Natural killer cell treated with Interleukin-12 subunit alpha and Interleukin-12 subunit beta and Interleukin-15 and Interleukin-18, amount 100 ng/mL, for 72 hours (primary cell): ENCODE results near the gene ASIC5. TPM values are rescaled to one million over a fixed set of nuclear protein-coding genes. Genes with fewer than 3 reads are reported as not detected.

Source experiments
- ATAC-seq, 2 donors: fragments of 150-1000 bp; cut with Tn5 transposase in 1 of 2; sonication (Bioruptor Pico), chemical (Tn5 transposase) in 1 of 2; 2 replicates each; pipeline ENCODE4 v1.10.0; 2021
- DNase-seq: peaks from one replicate; pipeline ENCODE4 v3.0.0; 2022; ENCODE audit warnings: low spot score
- H3K27ac Mint-ChIP-seq, 2 donors: 1 replicate in 1 of 2; 2 replicates in 1 of 2; pipeline ENCODE4 v1.8.0; 2022; ENCODE audit warnings: mixed read lengths in 2 of 2, mild to moderate bottlenecking in 1 of 2, moderate library complexity in 1 of 2
- H3K27me3 Mint-ChIP-seq, 2 donors: 1 replicate in 1 of 2; 2 replicates in 1 of 2; pipeline ENCODE4 v1.8.0; 2022; ENCODE audit warnings: mixed read lengths in 2 of 2
- H3K36me3 Mint-ChIP-seq: one replicate; pipeline ENCODE4 v1.8.0; 2022; ENCODE audit warnings: mixed read lengths
- H3K4me1 Mint-ChIP-seq, 2 donors: 1 replicate in 1 of 2; 2 replicates in 1 of 2; pipeline ENCODE4 v1.8.0; 2022; ENCODE audit warnings: low read depth in 2 of 2, mixed read lengths in 2 of 2, mild to moderate bottlenecking in 1 of 2
- H3K4me3 Mint-ChIP-seq: one replicate; pipeline ENCODE4 v1.8.0; 2022; ENCODE audit warnings: mixed read lengths
- H3K9me3 Mint-ChIP-seq: 2 replicates; pipeline ENCODE4 v1.8.0; 2022; ENCODE audit warnings: mixed read lengths
- total RNA-seq, 2 donors: library from RNA; stranded (reverse); gene quantifications; one replicate each; pipeline ENCODE4 v1.2.3, GENCODE V29; 2022

ASIC5 gene
- total RNA-seq, 2 donors from 2014 or later = not detected

- H3K27ac Mint-ChIP-seq = no peak overlapping the region
- no peaks in the 10 kb centered on the region for H3K36me3 Mint-ChIP-seq
- DNase-seq (no peak), ATAC-seq (no peak)
- H3K4me3 Mint-ChIP-seq = no peak overlapping the region
- no peaks in the 10 kb centered on the region for H3K4me1 Mint-ChIP-seq
- peaks cover 3% of the 10 kb centered on the region for H3K9me3 Mint-ChIP-seq
- H3K27me3 Mint-ChIP-seq = peaks cover 4 to 9% of the 10 kb centered on the region in 2 donors
These were observed 12.9 kb downstream of the ASIC5 start for GRCh38 chr4:155853189-155853588.

- H3K4me1 Mint-ChIP-seq = no peaks in the 10 kb centered on the region
- H3K4me3 Mint-ChIP-seq = no peak overlapping the region
- H3K27me3 Mint-ChIP-seq = no peaks in the 10 kb centered on the region
- ATAC-seq (no peak), DNase-seq (no peak)
- no peaks in the 10 kb centered on the region for H3K36me3 Mint-ChIP-seq
- no peaks in the 10 kb centered on the region for H3K9me3 Mint-ChIP-seq
- no peak overlapping the region for H3K27ac Mint-ChIP-seq
These were observed 17.0 kb downstream of the ASIC5 start for GRCh38 chr4:155849042-155849441.

GRCh38 chr4:155846929-155847328 is 19.1 kb downstream of the ASIC5 start:
- H3K27me3 Mint-ChIP-seq = peaks cover 0 to 2% of the 10 kb centered on the region in 2 donors
- no peaks in the 10 kb centered on the region for H3K9me3 Mint-ChIP-seq
- no peaks in the 10 kb centered on the region for H3K36me3 Mint-ChIP-seq
- H3K27ac Mint-ChIP-seq = no peak overlapping the region
- no peak for DNase-seq
- H3K4me3 Mint-ChIP-seq = no peak overlapping the region
- no peak for ATAC-seq
- no peaks in the 10 kb centered on the region for H3K4me1 Mint-ChIP-seq

GRCh38 chr4:155842080-155842479 is 24.0 kb downstream of the ASIC5 start:
- Mint-ChIP-seq H3K4me1 (no peaks in the 10 kb centered on the region), H3K9me3 (no peaks in the 10 kb centered on the region), H3K27me3 (peaks cover 7 to 9% of the 10 kb centered on the region in 2 donors), H3K27ac (no peak overlapping the region), H3K4me3 (no peak overlapping the region), H3K36me3 (no peaks in the 10 kb centered on the region)
- no peak for DNase-seq
- no peak for ATAC-seq

GRCh38 chr4:155837203-155837796 is 28.8 kb downstream of the ASIC5 start:
- Mint-ChIP-seq H3K27ac (no peak overlapping the region), H3K9me3 (no peaks in the 10 kb centered on the region), H3K4me1 (no peaks in the 10 kb centered on the region), H3K27me3 (peaks cover 9 to 11% of the 10 kb centered on the region in 2 donors), H3K36me3 (no peaks in the 10 kb centered on the region), H3K4me3 (no peak overlapping the region)
- ATAC-seq (no peak), DNase-seq (no peak)

- Mint-ChIP-seq H3K36me3 (no peaks in the 10 kb centered on the region), H3K4me3 (no peak overlapping the region), H3K4me1 (no peaks in the 10 kb centered on the region), H3K9me3 (no peaks in the 10 kb centered on the region), H3K27me3 (peaks cover 6 to 10% of the 10 kb centered on the region in 2 donors), H3K27ac (no peak overlapping the region)
- ATAC-seq (no peak), DNase-seq (no peak)
These were observed 33.4 kb downstream of the ASIC5 start for GRCh38 chr4:155832664-155833063.

GRCh38 chr4:155828628-155829027 is 37.4 kb downstream of the ASIC5 start:
- ATAC-seq = no peak
- no peak overlapping the region for H3K4me3 Mint-ChIP-seq
- H3K27me3 Mint-ChIP-seq = peaks cover 12 to 14% of the 10 kb centered on the region in 2 donors
- H3K9me3 Mint-ChIP-seq = no peaks in the 10 kb centered on the region
- H3K4me1 Mint-ChIP-seq = no peaks in the 10 kb centered on the region
- H3K36me3 Mint-ChIP-seq = no peaks in the 10 kb centered on the region
- no peak for DNase-seq
- no peak overlapping the region for H3K27ac Mint-ChIP-seq

GRCh38 chr4:155822572-155822971 is 43.5 kb downstream of the ASIC5 start:
- no peak for DNase-seq
- no peaks in the 10 kb centered on the region for H3K9me3 Mint-ChIP-seq

GRCh38 chr4:155820887-155821518 is 45.1 kb downstream of the ASIC5 start:
- Mint-ChIP-seq H3K36me3 (no peaks in the 10 kb centered on the region), H3K27me3 (peaks cover 7 to 11% of the 10 kb centered on the region in 2 donors), H3K4me3 (no peak overlapping the region), H3K4me1 (no peaks in the 10 kb centered on the region), H3K9me3 (no peaks in the 10 kb centered on the region), H3K27ac (no peak overlapping the region)
- DNase-seq = no peak
- ATAC-seq = no peak

More at GRCh38 chr4:155822572-155822971, 43.5 kb downstream of the ASIC5 start:
- no peak overlapping the region for H3K4me3 Mint-ChIP-seq
- no peaks in the 10 kb centered on the region for H3K36me3 Mint-ChIP-seq
- no peak overlapping the region for H3K27ac Mint-ChIP-seq
- H3K27me3 Mint-ChIP-seq = peaks cover 7 to 14% of the 10 kb centered on the region in 2 donors
- no peak for ATAC-seq
- no peaks in the 10 kb centered on the region for H3K4me1 Mint-ChIP-seq

GRCh38 chr4:155819066-155819465 is 47.0 kb downstream of the ASIC5 start:
- Mint-ChIP-seq H3K4me3 (no peak overlapping the region), H3K9me3 (no peaks in the 10 kb centered on the region), H3K27me3 (peaks cover 9 to 10% of the 10 kb centered on the region in 2 donors)

GRCh38 chr4:155818639-155819038 is 47.4 kb downstream of the ASIC5 start:
- H3K36me3 Mint-ChIP-seq = no peaks in the 10 kb centered on the region
- no peaks in the 10 kb centered on the region for H3K4me1 Mint-ChIP-seq
- peaks cover 12 to 13% of the 10 kb centered on the region in 2 donors for H3K27me3 Mint-ChIP-seq
- ATAC-seq = no peak
- DNase-seq = no peak
- no peaks in the 10 kb centered on the region for H3K9me3 Mint-ChIP-seq
- H3K27ac Mint-ChIP-seq = no peak overlapping the region
- no peak overlapping the region for H3K4me3 Mint-ChIP-seq

More at GRCh38 chr4:155819066-155819465, 47.0 kb downstream of the ASIC5 start:
- no peak for ATAC-seq
- Mint-ChIP-seq H3K27ac (no peak overlapping the region), H3K4me1 (no peaks in the 10 kb centered on the region), H3K36me3 (no peaks in the 10 kb centered on the region)
- no peak for DNase-seq

- H3K4me3 Mint-ChIP-seq = no peak overlapping the region
- peaks cover 5 to 13% of the 10 kb centered on the region in 2 donors for H3K27me3 Mint-ChIP-seq
- H3K27ac Mint-ChIP-seq = no peak overlapping the region
- no peaks in the 10 kb centered on the region for H3K4me1 Mint-ChIP-seq
- H3K36me3 Mint-ChIP-seq = no peaks in the 10 kb centered on the region
- ATAC-seq (no peak), DNase-seq (no peak)
- no peaks in the 10 kb centered on the region for H3K9me3 Mint-ChIP-seq
These were observed 55.0 kb downstream of the ASIC5 start for GRCh38 chr4:155811083-155811482.

- no peak for DNase-seq
- H3K4me1 Mint-ChIP-seq = no peaks in the 10 kb centered on the region
- H3K4me3 Mint-ChIP-seq = no peak overlapping the region
- no peaks in the 10 kb centered on the region for H3K9me3 Mint-ChIP-seq
- ATAC-seq = peak in 1 of 2 donors; percentile 60
- peaks cover 2 to 7% of the 10 kb centered on the region in 2 donors for H3K27me3 Mint-ChIP-seq
- H3K27ac Mint-ChIP-seq = no peak overlapping the region
- H3K36me3 Mint-ChIP-seq = no peaks in the 10 kb centered on the region
These were observed 56.2 kb downstream of the ASIC5 start for GRCh38 chr4:155809835-155810234.

GRCh38 chr4:155807021-155807420 is 59.1 kb downstream of the ASIC5 start:
- H3K27ac Mint-ChIP-seq = no peak overlapping the region
- H3K27me3 Mint-ChIP-seq = no peaks in the 10 kb centered on the region
- H3K4me1 Mint-ChIP-seq = no peaks in the 10 kb centered on the region
- no peak overlapping the region for H3K4me3 Mint-ChIP-seq
- H3K9me3 Mint-ChIP-seq = no peaks in the 10 kb centered on the region
- H3K36me3 Mint-ChIP-seq = no peaks in the 10 kb centered on the region
- DNase-seq = no peak
- no peak for ATAC-seq
